HG02798 (cell line): Measurements from ENCODE around the gene SNAP25.

ENCODE experiments used
- ATAC-seq: cut with Tn5 transposase; IDR thresholded peaks from one replicate; pipeline ENCODE4 v1.9.1; 2021; ENCODE audit warnings: mild to moderate bottlenecking; ENCODE audit not compliant: unreplicated experiment, poor library complexity

SNAP25 gene

DNA sequence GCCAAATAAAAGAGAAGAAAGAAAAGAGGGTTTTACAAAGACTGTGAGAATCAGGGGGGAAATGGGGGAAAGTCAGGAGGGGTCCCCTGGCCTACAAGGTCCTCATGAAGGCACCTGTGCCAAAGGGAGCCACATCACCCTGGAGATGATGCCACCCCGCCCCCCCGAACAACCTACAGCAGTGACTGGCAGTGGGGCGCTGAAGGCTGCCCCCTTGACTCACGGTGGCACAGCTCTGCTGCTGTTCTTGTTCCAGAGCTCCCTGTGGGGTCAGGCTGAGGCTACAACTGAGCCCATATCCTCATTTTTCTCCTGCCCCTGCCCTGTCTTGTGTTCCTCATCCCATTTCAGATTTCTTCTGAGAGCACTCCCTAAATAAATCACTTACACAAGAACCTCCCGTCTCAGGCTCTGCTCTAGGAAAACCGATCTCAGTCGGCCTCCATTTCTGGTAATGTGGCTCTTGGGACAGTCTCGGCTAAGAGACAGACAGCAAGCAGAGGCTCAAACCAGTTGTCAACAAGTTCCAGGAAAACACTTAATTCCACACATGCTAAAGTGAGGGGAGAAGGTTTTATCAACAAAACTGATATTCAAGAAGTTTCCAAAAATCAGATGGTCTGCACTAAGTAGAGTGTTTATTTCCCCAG lies 105.7 kb downstream of the SNAP25 start:
- ATAC-seq = no peak

DNA sequence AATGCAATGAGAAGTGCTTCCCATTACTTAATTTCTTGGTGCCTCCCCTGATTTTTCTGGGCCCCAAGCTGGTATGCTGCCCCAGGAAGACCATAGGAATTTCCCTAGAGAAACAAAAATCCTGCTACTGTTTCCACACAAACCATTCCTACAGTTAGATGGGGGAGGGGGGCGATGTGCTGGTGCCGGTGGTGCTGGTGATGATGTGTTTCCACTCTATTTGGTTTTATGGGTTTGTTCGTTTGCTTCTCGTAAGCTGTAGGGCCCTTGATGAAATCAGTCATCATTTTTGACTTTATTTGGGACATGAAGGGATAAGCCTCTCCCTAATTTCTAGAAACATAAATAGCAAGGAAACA lies 110.2 kb downstream of the SNAP25 start:
- ATAC-seq = no peak

DNA sequence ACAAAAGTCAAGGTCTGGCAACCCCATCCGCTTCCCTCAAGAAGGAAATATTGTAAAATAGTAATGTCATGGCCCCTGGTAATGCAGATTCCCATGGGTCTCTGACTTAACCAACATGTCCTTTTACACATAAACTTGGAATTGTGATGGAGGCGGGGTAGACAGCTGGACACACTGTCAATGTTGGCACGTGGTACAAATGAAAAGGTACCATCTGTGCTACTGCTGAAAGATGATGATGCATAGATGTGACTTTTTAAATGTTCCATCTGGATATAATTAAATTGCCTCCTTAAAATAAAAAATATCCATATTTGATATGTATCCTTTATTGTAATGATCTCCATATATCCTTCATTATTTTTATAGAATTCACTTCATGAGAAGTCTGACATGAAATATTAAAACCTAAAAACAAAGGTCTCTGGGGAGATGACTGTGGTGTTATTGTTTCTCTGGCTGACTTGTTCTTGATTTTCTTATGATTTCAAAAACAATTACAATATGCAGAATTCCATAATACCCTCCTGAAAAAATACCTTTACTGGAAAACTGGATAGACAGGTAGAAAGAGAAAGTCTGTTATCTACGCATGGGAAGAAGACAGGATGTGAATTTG lies 110.9 kb downstream of the SNAP25 start:
- ATAC-seq = no peak

- no peak for ATAC-seq
Measured at GRCh38 chr20:10330071-10330470, 111.4 kb downstream of the SNAP25 start.

DNA sequence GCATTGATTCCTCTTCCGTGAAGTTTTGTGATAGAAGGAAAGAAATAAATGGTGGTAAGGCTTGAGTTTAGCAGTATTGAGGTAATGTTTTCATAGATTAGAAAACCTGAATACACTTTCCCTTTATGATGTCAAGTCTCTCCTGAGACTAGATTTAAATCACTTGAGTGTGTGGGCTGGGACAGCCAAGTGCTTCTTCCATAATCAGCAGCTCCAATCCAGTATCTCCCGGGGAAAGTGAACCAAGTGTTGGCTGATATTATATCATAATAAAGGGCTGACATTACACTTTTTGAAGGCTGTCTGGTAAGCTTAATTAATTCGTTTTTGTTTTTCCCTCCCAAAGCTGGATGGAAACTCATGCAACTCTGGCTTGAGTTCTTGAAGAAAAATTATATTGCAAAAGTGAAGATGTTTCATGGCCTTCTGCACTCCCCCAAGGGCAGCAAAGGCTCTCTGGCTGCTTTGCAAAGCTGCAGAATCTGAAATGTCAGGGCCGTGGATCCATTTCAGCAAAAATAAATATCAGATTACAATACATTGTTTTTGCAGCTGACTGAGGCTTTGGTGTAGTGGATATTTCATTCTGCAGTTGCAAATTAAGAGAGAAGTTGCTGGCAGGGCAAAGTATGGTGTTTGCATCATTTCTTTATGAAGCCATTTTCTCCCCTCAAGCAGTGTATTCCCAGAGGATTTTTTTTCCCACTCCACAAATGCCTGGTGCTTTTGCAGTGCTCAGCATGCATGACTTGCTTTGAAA lies 114.2 kb downstream of the SNAP25 start:
- no peak for ATAC-seq

GRCh38 chr20:10336959-10337729 lies 118.5 kb downstream of the SNAP25 start:
- no peak for ATAC-seq

GRCh38 chr20:10338426-10339180 lies 120.0 kb downstream of the SNAP25 start:
- no peak for ATAC-seq

GRCh38 chr20:10339609-10340008 lies 121.0 kb downstream of the SNAP25 start:
- no peak for ATAC-seq

DNA sequence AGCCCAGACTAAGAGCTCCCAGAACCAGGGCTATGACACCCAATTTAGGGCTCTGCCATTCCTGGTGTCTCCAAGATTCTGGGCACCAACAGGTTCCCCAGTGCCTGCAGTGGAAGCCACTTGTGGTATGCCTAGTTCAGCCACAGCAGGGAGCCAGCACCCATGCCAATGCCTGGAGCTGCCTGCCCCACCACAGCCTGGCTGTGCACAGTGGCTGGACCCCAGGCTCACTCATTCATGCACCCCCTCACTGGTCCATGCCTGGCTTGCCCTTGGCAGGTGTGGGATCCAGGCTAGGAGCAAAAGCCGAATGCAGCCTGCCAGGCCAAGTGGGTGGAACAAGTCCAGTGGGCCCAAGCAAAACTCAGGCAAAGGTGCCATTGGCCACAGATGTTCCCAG lies 123.5 kb downstream of the SNAP25 start:
- no peak for ATAC-seq

DNA sequence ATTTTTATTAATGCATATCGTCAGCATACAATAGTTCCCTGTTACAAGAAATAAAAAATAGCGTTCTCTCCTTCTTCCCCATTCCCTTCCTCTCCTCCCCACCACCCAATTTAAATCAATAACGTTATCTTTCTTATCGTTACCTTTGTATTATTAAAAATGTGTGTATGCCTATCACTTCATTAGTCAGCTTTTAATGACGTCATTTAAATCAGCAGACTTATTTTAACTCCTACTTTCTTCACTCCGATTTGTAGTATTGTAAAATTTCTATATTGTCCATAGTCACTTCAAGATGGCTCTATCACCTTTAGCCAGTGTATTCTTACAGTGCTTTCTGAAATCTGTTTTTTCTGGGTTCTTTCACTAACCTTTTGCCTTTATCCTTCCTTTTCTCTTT lies 126.3 kb downstream of the SNAP25 start:
- ATAC-seq = no peak

GRCh38 chr20:10347086-10347880 lies 128.7 kb downstream of the SNAP25 start:
- no peak for ATAC-seq

DNA sequence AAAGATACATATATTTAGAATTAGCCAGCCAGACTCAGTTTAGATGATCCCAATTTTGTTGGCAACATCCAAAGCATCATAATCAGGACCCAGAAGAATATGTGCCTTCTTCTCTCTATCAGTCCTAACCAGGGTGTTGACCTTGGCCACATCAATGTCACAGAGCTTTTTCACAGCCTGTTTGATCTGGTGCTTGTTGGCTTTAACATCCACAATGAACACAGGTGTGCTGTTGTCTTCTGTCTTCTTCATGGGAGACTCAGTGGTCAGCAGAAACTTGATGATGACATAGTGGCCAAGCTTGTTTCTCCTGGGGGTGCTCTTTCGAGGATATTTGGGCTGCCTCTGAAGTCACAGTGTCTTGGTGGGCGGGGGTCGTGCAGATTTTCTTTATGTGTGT lies 130.5 kb downstream of the SNAP25 start:
- no peak for ATAC-seq

- no peak for ATAC-seq
Measured at GRCh38 chr20:10350188-10350842, 131.7 kb downstream of the SNAP25 start.

GRCh38 chr20:10352934-10353824 lies 134.5 kb downstream of the SNAP25 start:
- ATAC-seq = no peak

- ATAC-seq = no peak
Measured at GRCh38 chr20:10356628-10357027, 138.0 kb downstream of the SNAP25 start.
